Right atrium auricular region (tissue), 2 donors: ENCODE measurements around the gene ICOSLG. TPM values are rescaled to one million over a fixed set of nuclear protein-coding genes. Genes with fewer than 3 reads are reported as not detected.
"Not testable (repeated sequence)": the region's sequence is repeated elsewhere in the genome, so short reads cannot be mapped to it uniquely, and the experiment has no call there.

Experiments
- DNase-seq: peaks from one replicate; pipeline ENCODE4 v3.0.0-alpha.2; 2019; ENCODE audit warnings: low spot score
- H3K27ac ChIP-seq, 2 donors: fragments of 200-600 bp; sonication (generic); 1 replicate in 1 of 2; 2 replicates in 1 of 2; pipeline ENCODE4 v1.5.1; 2016 to 2019
- H3K27me3 ChIP-seq, 2 donors: fragments of 200-600 bp; sonication (generic); one replicate each; pipeline versions ENCODE4 v1.5.1 to v1.6.0; 2017 to 2019
- H3K36me3 ChIP-seq: fragments of 200-600 bp; sonication (generic); one replicate; pipeline ENCODE4 v1.5.1; 2016
- H3K4me1 ChIP-seq, 2 donors: fragments of 200-600 bp; sonication (generic); one replicate each; pipeline versions ENCODE4 v1.5.1 to v1.6.0; 2017 to 2019
- H3K4me3 ChIP-seq, 2 donors: fragments of 200-600 bp; sonication (generic); 1 replicate in 1 of 2; 2 replicates in 1 of 2; pipeline ENCODE4 v1.5.1; 2017 to 2019; ENCODE audit warnings: mild to moderate bottlenecking in 1 of 2, moderate library complexity in 1 of 2
- H3K9me3 ChIP-seq, 2 donors: fragments of 200-600 bp; sonication (generic); one replicate each; pipeline ENCODE4 v1.5.1; 2019
- total RNA-seq, 2 donors: library from RNA; depleted of rRNA; stranded (reverse); fragments of >200 nt; gene quantifications; one replicate each; pipeline ENCODE4 v1.1.0, GENCODE V29; 2016
- TF ChIP-seq, protein P1 (sequence below), 2 donors: fragments of 200-600 bp; sonication (generic); IDR thresholded peaks; one replicate each; pipeline ENCODE4 v1.5.1; 2019; ENCODE audit warnings: antibody characterized with exemption in 2 of 2

The ICOSLG gene
- total RNA-seq, 2 donors from 2014 or later = 1.0 to 1.1 TPM

DNA sequence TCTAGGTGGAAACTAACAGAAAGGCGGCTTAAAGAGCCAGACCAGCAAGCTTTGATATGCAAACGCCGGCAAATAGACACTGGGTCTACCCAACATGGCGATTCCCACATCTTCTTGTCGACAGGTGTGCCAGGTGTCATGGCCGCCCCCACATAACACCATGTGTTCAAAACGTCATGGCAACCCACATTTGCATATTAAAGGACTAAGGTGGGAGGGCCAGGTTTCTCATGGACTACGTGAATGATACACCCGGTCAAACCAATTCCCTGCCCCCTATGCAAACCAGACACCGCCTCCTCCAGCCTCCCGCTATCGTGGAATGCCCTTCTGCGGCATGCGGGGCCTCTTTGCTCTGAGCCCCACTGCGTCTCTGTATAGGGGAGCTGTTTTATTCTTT lies 41.3 kb downstream of the ICOSLG start:
- H3K9me3 ChIP-seq = no peaks in the 10 kb centered on the region
- no peak for DNase-seq
- H3K4me1 ChIP-seq = no peaks in the 10 kb centered on the region
- H3K27ac ChIP-seq = no peak overlapping the region
- H3K27me3 ChIP-seq = no peaks in the 10 kb centered on the region
- H3K36me3 ChIP-seq = no peaks in the 10 kb centered on the region
- no peak overlapping the region for H3K4me3 ChIP-seq
- TF ChIP-seq, protein P1, sequence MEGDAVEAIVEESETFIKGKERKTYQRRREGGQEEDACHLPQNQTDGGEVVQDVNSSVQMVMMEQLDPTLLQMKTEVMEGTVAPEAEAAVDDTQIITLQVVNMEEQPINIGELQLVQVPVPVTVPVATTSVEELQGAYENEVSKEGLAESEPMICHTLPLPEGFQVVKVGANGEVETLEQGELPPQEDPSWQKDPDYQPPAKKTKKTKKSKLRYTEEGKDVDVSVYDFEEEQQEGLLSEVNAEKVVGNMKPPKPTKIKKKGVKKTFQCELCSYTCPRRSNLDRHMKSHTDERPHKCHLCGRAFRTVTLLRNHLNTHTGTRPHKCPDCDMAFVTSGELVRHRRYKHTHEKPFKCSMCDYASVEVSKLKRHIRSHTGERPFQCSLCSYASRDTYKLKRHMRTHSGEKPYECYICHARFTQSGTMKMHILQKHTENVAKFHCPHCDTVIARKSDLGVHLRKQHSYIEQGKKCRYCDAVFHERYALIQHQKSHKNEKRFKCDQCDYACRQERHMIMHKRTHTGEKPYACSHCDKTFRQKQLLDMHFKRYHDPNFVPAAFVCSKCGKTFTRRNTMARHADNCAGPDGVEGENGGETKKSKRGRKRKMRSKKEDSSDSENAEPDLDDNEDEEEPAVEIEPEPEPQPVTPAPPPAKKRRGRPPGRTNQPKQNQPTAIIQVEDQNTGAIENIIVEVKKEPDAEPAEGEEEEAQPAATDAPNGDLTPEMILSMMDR (IDR thresholded peaks at IDR 0.05) = no peak

DNA sequence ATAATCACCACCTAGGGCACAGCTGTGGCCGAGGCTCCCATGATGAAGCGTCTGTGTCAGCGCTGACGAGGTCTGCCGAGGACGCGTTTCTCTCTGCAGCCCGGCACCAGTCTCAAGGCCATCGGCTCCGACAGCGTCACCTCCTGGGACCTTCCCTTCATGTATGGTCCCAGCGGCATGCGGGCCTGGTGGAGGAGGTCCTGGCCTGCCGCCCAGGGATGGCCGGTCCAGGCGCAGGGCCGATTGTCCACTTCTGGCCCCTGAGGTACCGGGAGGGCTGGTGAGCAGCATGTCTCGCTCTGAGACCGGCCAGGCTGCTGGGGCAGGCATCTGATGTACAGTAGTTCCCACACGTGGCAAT lies 43.6 kb downstream of the ICOSLG start:
- H3K27me3 ChIP-seq, H3K27ac ChIP-seq, H3K9me3 ChIP-seq, H3K36me3 ChIP-seq, H3K4me3 ChIP-seq, DNase-seq, H3K4me1 ChIP-seq: not testable (repeated sequence)

DNA sequence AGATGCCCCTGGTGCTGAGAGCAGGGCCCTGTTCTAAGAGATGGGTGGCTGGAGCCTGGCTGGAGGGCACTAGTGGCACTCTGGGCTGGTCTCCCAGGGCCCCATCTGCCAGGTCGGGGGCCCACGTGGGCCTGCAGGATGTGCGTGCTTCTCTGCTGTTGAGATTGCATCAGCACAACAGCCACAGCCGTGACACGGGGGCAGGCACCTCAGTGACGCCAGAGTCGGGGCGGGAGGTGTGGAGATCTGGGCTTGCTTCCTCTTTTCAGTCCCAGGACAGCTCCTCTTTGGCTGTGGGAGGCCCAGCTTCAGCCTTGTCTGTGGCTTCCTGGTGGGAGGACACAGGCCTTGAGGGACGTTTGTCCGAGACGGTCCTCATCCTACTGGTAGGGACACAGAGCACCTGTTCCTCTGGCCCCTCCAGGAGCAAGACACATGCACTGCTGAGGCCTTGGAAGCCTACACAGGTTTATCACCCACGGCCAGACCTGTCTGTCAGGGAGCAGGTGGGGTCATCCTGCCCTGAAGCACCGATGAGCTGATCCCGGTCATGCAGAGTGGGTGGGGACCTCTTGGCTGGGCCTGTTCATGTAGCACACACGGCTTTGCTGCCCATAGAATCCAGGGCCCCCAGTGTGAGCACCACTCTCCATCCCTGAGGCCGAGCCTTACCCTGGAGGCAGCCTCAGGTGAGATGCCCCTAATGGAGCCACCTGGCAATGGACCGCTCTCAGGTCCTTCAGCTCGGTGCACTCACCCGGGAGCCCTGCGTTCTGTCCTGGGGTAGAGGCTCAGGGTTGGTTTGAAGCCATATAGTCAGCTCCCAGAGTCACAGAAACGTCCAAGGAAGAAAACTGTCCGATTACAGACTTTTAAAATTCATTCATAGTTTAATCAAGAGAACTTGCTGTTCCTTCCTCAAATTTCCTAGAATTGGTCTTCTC lies 44.3 kb downstream of the ICOSLG start:
- H3K9me3 ChIP-seq, H3K4me3 ChIP-seq, H3K36me3 ChIP-seq, H3K4me1 ChIP-seq, H3K27me3 ChIP-seq: not testable (repeated sequence)
- DNase-seq = peak; percentile 77
- peak overlapping the region; percentile 7 to 23 for H3K27ac ChIP-seq

DNA sequence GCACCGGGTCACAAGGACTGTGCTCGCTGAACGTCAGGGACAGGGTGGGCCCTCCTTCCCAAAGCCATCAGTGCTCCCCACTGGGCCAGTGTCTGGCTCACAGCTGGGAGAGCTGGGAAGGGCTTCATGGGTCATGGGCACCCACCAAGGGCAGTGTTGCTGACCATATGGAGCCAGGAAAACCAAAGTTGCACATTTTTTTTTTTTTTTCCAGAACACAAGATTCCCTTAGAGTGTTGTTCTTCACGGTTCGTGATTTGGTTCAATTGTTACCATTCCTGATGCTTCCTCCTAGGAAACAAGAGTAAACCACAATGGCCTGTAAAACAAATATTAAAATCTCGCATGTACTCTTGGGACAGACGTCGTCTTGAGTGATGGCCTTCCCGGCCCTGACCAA lies 45.9 kb downstream of the ICOSLG start:
- H3K27ac ChIP-seq, H3K4me3 ChIP-seq, H3K27me3 ChIP-seq, H3K4me1 ChIP-seq, H3K9me3 ChIP-seq, DNase-seq, H3K36me3 ChIP-seq: not testable (repeated sequence)

DNA sequence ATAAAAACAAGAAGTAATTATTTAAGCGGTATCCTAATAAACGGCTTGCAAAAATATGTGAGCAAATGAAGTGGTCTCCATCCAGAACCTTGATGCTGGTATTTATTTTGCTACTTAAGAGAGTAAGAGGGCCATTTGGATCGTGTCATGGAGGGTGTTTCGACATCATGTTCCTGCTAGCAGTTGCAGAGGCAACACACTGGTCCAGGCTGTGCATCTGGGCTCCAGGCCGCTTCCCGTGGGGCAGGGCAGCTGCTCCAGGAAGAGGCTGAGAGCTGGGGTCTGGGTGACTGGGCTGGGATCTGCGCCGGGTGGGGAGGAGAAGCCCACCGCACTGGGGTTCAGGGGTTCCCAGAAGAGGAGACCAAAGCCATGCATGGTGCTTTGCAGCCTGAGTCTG lies 46.3 kb downstream of the ICOSLG start:
- not testable (repeated sequence) for DNase-seq, H3K36me3 ChIP-seq, H3K4me1 ChIP-seq, H3K27me3 ChIP-seq, H3K27ac ChIP-seq, H3K9me3 ChIP-seq, H3K4me3 ChIP-seq

DNA sequence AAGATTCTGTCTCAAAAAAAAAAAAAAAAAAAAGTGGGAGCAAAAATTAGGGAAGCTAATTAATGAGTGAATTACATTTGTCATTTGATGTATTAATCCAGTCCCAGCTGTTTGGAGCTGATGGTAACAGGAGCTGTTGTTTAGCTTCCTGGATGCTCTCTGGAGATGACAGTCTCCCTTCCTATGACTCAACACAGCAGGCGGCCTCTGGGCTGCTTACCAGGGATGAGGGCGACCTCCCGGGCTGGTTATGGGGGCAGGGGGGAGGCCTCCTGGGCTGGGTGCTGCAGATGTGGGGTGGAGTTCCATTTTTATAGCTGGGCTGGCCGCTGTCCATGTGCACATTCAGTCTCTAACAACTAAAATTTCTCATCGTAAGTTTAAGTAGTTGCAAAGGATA lies 47.6 kb downstream of the ICOSLG start:
- not testable (repeated sequence) for H3K36me3 ChIP-seq, H3K4me3 ChIP-seq, H3K27me3 ChIP-seq, H3K9me3 ChIP-seq, H3K27ac ChIP-seq, DNase-seq, H3K4me1 ChIP-seq

DNA sequence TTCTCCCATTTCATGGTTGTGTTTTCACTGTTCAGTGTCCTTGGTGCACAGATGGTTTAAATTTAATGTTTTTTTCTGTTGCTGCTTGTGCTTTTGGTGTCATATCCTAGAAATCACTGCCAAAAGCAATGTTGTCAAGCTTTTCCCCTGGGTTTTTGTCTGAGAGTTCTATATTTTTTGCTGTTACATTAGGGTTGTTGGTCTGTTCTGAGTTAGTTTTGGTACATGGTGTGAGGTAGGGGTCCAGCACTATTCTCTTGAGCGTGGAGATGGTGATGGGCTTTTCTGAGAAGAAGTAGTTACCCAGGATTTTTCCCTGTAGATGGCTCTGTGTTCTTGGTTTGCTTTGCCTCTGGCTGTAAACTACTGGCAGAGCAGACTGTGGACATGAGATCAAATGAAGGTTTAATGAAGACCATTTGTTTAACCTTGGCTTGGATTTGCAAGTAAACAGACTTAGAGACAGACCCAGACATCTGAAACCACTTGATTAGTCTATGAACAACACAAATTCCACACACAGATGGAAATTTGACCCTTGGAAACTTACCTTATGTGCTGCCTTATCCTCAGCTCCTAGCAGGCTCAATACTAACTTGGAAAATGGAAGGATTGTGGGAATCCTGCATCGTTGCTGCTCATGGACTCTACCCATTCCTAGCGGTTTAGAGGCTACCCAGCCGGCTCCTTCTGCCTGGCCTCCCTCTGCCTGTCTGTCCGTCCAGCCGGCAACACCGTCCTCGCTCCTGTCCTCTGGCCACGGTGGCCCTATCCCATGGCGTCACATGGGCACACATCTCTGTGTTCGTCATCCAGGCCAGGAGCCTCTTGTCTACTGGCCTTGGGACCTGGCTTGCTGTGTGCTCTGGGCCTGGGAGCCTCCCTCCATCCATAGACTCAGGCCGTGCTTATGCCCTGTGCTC lies 50.1 kb downstream of the ICOSLG start:
- not testable (repeated sequence) for DNase-seq, H3K4me1 ChIP-seq, H3K4me3 ChIP-seq, H3K36me3 ChIP-seq, H3K27me3 ChIP-seq, H3K9me3 ChIP-seq
- H3K27ac ChIP-seq = peak overlapping the region; percentile 39 to 48

DNA sequence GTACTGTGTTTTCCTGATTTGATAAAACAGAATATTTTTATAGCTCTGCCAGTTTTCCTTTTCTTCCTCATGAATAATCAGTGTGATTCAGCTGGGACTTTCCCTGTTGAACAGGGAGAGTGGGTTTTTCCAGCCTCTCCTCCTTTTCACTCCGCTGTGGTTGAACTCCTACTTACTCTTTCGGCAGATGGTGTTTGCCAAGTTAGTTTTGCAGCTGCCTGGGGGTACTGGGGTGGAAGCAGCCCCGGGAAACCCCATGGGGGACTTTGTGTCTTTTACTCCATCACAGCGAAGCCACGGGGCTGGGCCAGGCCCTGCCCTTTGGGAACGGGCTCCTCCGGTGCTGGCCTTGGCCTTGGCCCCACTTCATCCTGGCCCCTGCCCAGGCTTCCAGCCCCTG lies 55.9 kb downstream of the ICOSLG start:
- H3K27ac ChIP-seq, DNase-seq: not testable (repeated sequence)

DNA sequence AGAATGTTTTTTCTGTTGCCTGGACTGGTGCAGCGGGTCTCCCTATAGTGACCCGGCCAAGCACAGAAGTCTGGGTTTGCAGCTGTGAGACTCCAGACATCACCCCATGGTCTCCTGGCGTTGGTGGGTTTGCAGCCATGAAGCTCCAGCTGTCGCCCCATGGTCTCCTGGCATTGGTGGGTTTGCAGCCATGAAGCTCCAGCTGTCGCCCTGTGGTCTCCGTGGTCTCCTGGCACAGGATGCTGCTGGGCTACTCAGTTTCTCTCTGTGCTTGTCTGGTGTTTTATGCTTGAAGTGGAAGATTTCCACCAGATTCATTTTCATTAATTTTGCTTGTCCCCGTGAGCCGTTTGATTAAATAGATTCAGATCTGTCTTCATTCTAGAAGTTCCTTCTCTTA lies 58.5 kb downstream of the ICOSLG start:
- not testable (repeated sequence) for H3K27ac ChIP-seq, H3K36me3 ChIP-seq, DNase-seq, H3K9me3 ChIP-seq, H3K27me3 ChIP-seq, H3K4me1 ChIP-seq, H3K4me3 ChIP-seq

More for the DNA sequence above, 55.9 kb downstream of the ICOSLG start:
- not testable (repeated sequence) for H3K36me3 ChIP-seq, H3K4me1 ChIP-seq, H3K9me3 ChIP-seq, H3K27me3 ChIP-seq, H3K4me3 ChIP-seq

DNA sequence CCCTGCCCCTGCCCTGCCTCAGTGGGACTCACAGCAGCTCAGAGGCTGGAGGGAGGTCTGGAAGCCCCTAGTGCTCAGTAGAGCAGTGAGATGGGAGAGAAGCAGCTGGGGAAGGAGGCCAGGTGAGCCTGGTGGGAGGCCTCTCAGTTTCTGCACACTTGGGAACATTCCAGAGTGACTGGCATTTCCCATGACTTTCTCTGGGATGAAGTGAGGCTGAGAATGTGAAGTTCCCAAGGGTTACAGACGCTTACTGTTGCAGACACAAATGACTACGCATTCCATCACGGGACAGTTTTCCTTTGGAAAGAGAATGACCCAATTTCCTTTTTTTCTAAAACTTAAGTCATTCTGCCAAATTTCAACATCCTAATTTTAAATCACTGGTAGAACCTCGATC lies 59.2 kb downstream of the ICOSLG start:
- not testable (repeated sequence) for DNase-seq, H3K36me3 ChIP-seq

DNA sequence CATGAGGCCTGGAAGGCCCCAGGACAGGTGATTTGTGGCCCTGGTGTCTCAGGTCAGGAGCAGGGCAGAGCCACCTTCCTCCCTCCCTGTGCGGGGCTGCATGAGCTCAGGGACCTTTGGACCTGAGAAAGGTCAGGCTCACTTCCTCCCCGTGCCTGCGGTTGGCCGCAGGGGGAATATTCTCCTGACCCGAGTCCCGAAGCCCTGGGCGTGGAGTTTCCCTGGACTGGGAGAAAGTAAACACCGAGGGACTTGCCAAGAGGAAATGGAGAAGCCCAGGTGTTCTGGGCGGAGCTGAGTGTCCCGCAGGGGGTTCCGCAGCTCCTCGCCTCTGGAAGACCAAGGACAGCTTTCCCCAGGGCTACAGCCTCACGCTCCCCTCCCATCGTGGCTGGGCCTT lies 64.6 kb downstream of the ICOSLG start:
- DNase-seq, H3K27me3 ChIP-seq, H3K9me3 ChIP-seq: not testable (repeated sequence)

More for the DNA sequence above, 59.2 kb downstream of the ICOSLG start:
- H3K4me3 ChIP-seq, H3K9me3 ChIP-seq, H3K27me3 ChIP-seq, H3K4me1 ChIP-seq, H3K27ac ChIP-seq: not testable (repeated sequence)

DNA sequence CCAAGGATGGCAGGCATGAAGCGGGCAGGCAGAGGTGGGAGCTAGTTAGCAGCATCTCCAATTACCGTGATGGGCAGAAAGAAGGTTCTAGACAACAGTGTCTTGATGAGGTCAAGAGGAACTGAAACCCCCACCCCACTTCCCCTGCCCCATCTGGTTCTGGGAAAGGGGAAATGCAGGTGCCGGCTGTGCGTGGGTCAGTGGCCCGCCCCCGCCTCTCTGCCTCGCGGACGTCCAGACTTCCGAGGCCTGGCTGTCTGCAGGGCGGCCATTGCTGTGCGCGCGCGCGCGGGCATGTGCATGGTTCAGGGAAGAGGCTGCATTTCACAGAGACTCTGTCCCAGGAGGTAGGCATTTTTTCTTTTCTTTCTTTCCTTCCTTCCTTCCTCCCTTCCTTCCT lies 65.6 kb downstream of the ICOSLG start:
- not testable (repeated sequence) for H3K27ac ChIP-seq, DNase-seq, H3K36me3 ChIP-seq, H3K4me3 ChIP-seq, H3K4me1 ChIP-seq, H3K9me3 ChIP-seq, H3K27me3 ChIP-seq

More for the DNA sequence above, 64.6 kb downstream of the ICOSLG start:
- not testable (repeated sequence) for H3K4me1 ChIP-seq, H3K4me3 ChIP-seq, H3K27ac ChIP-seq, H3K36me3 ChIP-seq
